ENCODE results near the gene RCAN1.

Gene RCAN1

GRCh38 chr21:34519016-34519415 lies 95.9 kb downstream of the RCAN1 start:
- Histone ChIP-seq H3K4me1 (peaks cover 0 to 15% (median 8%) of the 10 kb centered on the region in 10 experiments; a peak in 13 of 20 replicates), H3K27me3 (no peaks in the 10 kb centered on the region), H3K27ac (no peak overlapping the region), H3K9ac (no peak overlapping the region), H3K9me3 (replicated peaks in 1 of 11) (no peaks in the 10 kb centered on the region), H3K4me3 (no peak overlapping the region), H3K36me3 (peaks cover 3 to 45% (median 37%) of the 10 kb centered on the region in 11 experiments; a peak in 19 of 22 replicates), H4K20me1 (no peaks in the 10 kb centered on the region), H3K4me2 (no peak overlapping the region)
- no peak for TF ChIP-seq Cebpa-rat (IDR thresholded peaks at IDR 0.05)

GRCh38 chr21:34518301-34518700 lies 96.6 kb downstream of the RCAN1 start:
- Histone ChIP-seq H4K20me1 (no peaks in the 10 kb centered on the region), H3K27ac (no peak overlapping the region), H3K9me3 (replicated peaks in 1 of 11) (no peaks in the 10 kb centered on the region), H3K4me3 (no peak overlapping the region), H3K4me2 (no peak overlapping the region), H3K36me3 (peaks cover 3 to 45% (median 36%) of the 10 kb centered on the region in 11 experiments; a peak in 19 of 22 replicates), H3K27me3 (no peaks in the 10 kb centered on the region), H3K9ac (no peak overlapping the region), H3K4me1 (peaks cover 0 to 16% (median 8%) of the 10 kb centered on the region in 10 experiments; a peak in 13 of 20 replicates)
- no peak for TF ChIP-seq Cebpa-rat (IDR thresholded peaks at IDR 0.05)

- no peaks in the 10 kb centered on the region for H3K27me3 ChIP-seq
- H3K9me3 ChIP-seq (replicated peaks in 1 of 11): no peaks in the 10 kb centered on the region
- H3K27ac ChIP-seq: no peak overlapping the region
- H3K36me3 ChIP-seq: peaks cover 3 to 45% (median 31%) of the 10 kb centered on the region in 11 experiments; a peak in 19 of 22 replicates
- TF ChIP-seq Cebpa-rat (IDR thresholded peaks at IDR 0.05): no peak
- H3K9ac ChIP-seq: no peak overlapping the region
- H3K4me1 ChIP-seq: peaks cover 0 to 22% (median 8%) of the 10 kb centered on the region in 10 experiments; a peak in 13 of 20 replicates
- no peaks in the 10 kb centered on the region for H4K20me1 ChIP-seq
- H3K4me3 ChIP-seq: no peak overlapping the region
- H3K4me2 ChIP-seq: no peak overlapping the region
Measured at GRCh38 chr21:34517491-34518245, 97.2 kb downstream of the RCAN1 start.

- Histone ChIP-seq H3K27me3 (no peaks in the 10 kb centered on the region), H3K36me3 (peaks cover 3 to 41% (median 31%) of the 10 kb centered on the region in 11 experiments; a peak in 19 of 22 replicates), H3K4me1 (peaks cover 0 to 28% (median 11%) of the 10 kb centered on the region in 10 experiments; a peak in 14 of 20 replicates), H3K9ac (no peak overlapping the region), H3K4me2 (no peak overlapping the region), H3K4me3 (no peak overlapping the region), H3K9me3 (replicated peaks in 1 of 11) (no peaks in the 10 kb centered on the region), H3K27ac (no peak overlapping the region), H4K20me1 (no peaks in the 10 kb centered on the region)
- no peak for TF ChIP-seq Cebpa-rat (IDR thresholded peaks at IDR 0.05)
Measured at GRCh38 chr21:34517039-34517438, 97.9 kb downstream of the RCAN1 start.

- no peak for TF ChIP-seq Cebpa-rat (IDR thresholded peaks at IDR 0.05)
Measured at GRCh38 chr21:34514576-34515115, 100.3 kb downstream of the RCAN1 start.

GRCh38 chr21:34513129-34513675 lies 101.7 kb downstream of the RCAN1 start:
- TF ChIP-seq Cebpa-rat (IDR thresholded peaks at IDR 0.05): no peak
- Histone ChIP-seq H3K4me3 (no peak overlapping the region), H3K9ac (no peak overlapping the region), H3K4me1 (peaks cover 0 to 21% (median 5%) of the 10 kb centered on the region in 10 experiments; a peak in 11 of 20 replicates), H3K4me2 (peak overlapping the region in 2 of 11 experiments; percentile 61 to 72; a peak in 2 of 22 replicates), H4K20me1 (no peaks in the 10 kb centered on the region), H3K9me3 (replicated peaks in 1 of 11) (no peaks in the 10 kb centered on the region), H3K27me3 (no peaks in the 10 kb centered on the region), H3K36me3 (peaks cover 0 to 15% (median 12%) of the 10 kb centered on the region in 11 experiments; a peak in 12 of 22 replicates), H3K27ac (no peak overlapping the region)

More at GRCh38 chr21:34514576-34515115, 100.3 kb downstream of the RCAN1 start:
- Histone ChIP-seq H3K27ac (no peak overlapping the region), H3K27me3 (no peaks in the 10 kb centered on the region), H3K4me1 (peaks cover 0 to 21% (median 5%) of the 10 kb centered on the region in 10 experiments; a peak in 11 of 20 replicates), H3K9ac (no peak overlapping the region), H3K9me3 (replicated peaks in 1 of 11) (no peaks in the 10 kb centered on the region), H3K4me3 (no peak overlapping the region), H4K20me1 (no peaks in the 10 kb centered on the region), H3K36me3 (peaks cover 0 to 27% (median 18%) of the 10 kb centered on the region in 11 experiments; a peak in 15 of 22 replicates), H3K4me2 (no peak overlapping the region)

- peak within 1 kb of the TSS in 3 of 11 experiments; percentile 33 to 57 (median 48); a peak in 5 of 22 replicates for H3K27ac ChIP-seq
- H4K20me1 ChIP-seq: no peaks in the 10 kb centered on the region
- H3K9me3 ChIP-seq (replicated peaks in 1 of 11): no peaks in the 10 kb centered on the region
- H3K9ac ChIP-seq: no peak within 1 kb of the TSS
- H3K4me3 ChIP-seq: no peak within 1 kb of the TSS
- no peaks in the 10 kb centered on the region for H3K27me3 ChIP-seq
- H3K4me1 ChIP-seq: peaks cover 0 to 21% (median 5%) of the 10 kb centered on the region in 10 experiments; a peak in 11 of 20 replicates
- H3K36me3 ChIP-seq: peaks cover 0 to 4% (median under 1%) of the 10 kb centered on the region in 11 experiments; a peak in 2 of 22 replicates
- no peak for TF ChIP-seq Cebpa-rat (IDR thresholded peaks at IDR 0.05)
- peak within 1 kb of the TSS in 5 of 11 experiments; percentile 44 to 72 (median 59); a peak in 10 of 22 replicates for H3K4me2 ChIP-seq
Measured at GRCh38 chr21:34511787-34512455, 103.0 kb downstream of the RCAN1 start, which contains the start of gene KCNE1. Gene KCNE1, minus strand, starts transcription at chr21:34512210. Its CDS starts 62,576 bp downstream, at chr21:34449634.

- Histone ChIP-seq H4K20me1 (no peaks in the 10 kb centered on the region), H3K9me3 (replicated peaks in 1 of 11) (no peaks in the 10 kb centered on the region), H3K4me2 (peak overlapping the region in 3 of 11 experiments; percentile 52 to 72 (median 61); a peak in 4 of 22 replicates), H3K36me3 (peaks cover 0 to 4% (median 0%) of the 10 kb centered on the region in 11 experiments; a peak in 1 of 22 replicates), H3K27me3 (no peaks in the 10 kb centered on the region), H3K27ac (0 out of 22 replicates have a peak overlapping the region, but pooled peaks of 1 of the 11 experiments have one; percentile 48), H3K9ac (no peak overlapping the region), H3K4me3 (no peak overlapping the region), H3K4me1 (peaks cover 0 to 21% (median 5%) of the 10 kb centered on the region in 10 experiments; a peak in 11 of 20 replicates)
- no peak for TF ChIP-seq Cebpa-rat (IDR thresholded peaks at IDR 0.05)
Measured at GRCh38 chr21:34511181-34511580, 103.7 kb downstream of the RCAN1 start.

Data from BLaER1 treated with 17β-estradiol and CSF1 and Interleukin-3, amounts not matched to agents 10 nM and 100 nM (cell line).